IgD-negative memory B cell (primary cell): ENCODE results near the gene AP1G1. TPM values are rescaled to one million over a fixed set of nuclear protein-coding genes. Genes with fewer than 3 reads are reported as not detected.
"Not testable (repeated sequence)": the region's sequence is repeated elsewhere in the genome, so short reads cannot be mapped to it uniquely, and the experiment has no call there.

ENCODE experiments used
- H3K27ac Mint-ChIP-seq, 3 donors: one replicate each; pipeline ENCODE4 v1.8.0; 2020 to 2022; ENCODE audit warnings: mild to moderate bottlenecking in 3 of 3, mixed read lengths in 3 of 3, moderate library complexity in 1 of 3
- H3K27me3 Mint-ChIP-seq: one replicate; pipeline ENCODE4 v1.8.0; 2021; ENCODE audit warnings: mixed read lengths
- H3K36me3 Mint-ChIP-seq: one replicate; pipeline ENCODE4 v1.8.0; 2020; ENCODE audit warnings: mild to moderate bottlenecking, mixed read lengths
- H3K4me1 Mint-ChIP-seq, 3 donors: one replicate each; pipeline ENCODE4 v1.8.0; 2020 to 2022; ENCODE audit warnings: mixed read lengths in 3 of 3, mild to moderate bottlenecking in 1 of 3
- H3K4me3 Mint-ChIP-seq, 4 donors: one replicate each; pipeline ENCODE4 v1.8.0; 2020 to 2022; ENCODE audit warnings: mild to moderate bottlenecking in 4 of 4, mixed read lengths in 4 of 4, moderate library complexity in 3 of 4
- H3K9me3 Mint-ChIP-seq, 3 donors: one replicate each; pipeline ENCODE4 v1.8.0; 2020 to 2021; ENCODE audit warnings: mixed read lengths in 3 of 3, mild to moderate bottlenecking in 1 of 3
- polyA plus RNA-seq: library from polyadenylated mRNA; unstranded; fragments of 300-500 nt; fragmentation: Illumina TruSeq; gene quantifications from one replicate; pipeline ENCODE4 v1.2.3, GENCODE V29; 2021

Gene AP1G1
- polyA plus RNA-seq, 1 donor from 2014 or later, result 13.7 TPM

DNA sequence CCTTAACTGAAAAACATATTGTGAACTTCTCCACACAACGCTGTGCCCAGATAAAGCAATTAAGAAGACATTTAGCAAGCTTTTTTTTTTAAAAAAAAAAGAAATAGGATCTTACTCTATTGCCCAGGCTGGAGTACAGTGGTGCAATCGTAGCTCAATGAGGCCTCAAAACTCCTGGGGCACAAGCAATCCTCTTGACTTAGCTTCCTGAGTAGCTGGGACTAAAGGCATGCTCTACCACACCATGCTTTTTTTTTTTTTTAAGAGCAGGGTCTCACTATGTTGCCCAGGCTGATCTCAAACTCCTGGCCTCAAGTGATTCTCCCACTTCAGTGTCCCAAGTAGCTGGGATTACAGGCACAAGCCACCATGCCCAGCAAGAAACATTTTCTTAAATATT, 20.1 kb downstream of the AP1G1 start:
- peaks cover 1% of the 10 kb centered on the region for H3K36me3 Mint-ChIP-seq
- H3K4me3 Mint-ChIP-seq, result no peak overlapping the region
- H3K27ac Mint-ChIP-seq, result no peak overlapping the region

GRCh38 chr16:71785143-71785542, 23.5 kb downstream of the AP1G1 start:
- H3K36me3 Mint-ChIP-seq, H3K27ac Mint-ChIP-seq, H3K27me3 Mint-ChIP-seq, H3K4me3 Mint-ChIP-seq, H3K9me3 Mint-ChIP-seq: not testable (repeated sequence)
- H3K4me1 Mint-ChIP-seq, result peaks cover 6 to 25% (median 14%) of the 10 kb centered on the region in 3 donors

More for the DNA sequence above, 20.1 kb downstream of the AP1G1 start:
- Mint-ChIP-seq H3K27me3 (no peaks in the 10 kb centered on the region), H3K9me3 (no peaks in the 10 kb centered on the region), H3K4me1 (peaks cover 23 to 33% (median 30%) of the 10 kb centered on the region in 3 donors)

DNA sequence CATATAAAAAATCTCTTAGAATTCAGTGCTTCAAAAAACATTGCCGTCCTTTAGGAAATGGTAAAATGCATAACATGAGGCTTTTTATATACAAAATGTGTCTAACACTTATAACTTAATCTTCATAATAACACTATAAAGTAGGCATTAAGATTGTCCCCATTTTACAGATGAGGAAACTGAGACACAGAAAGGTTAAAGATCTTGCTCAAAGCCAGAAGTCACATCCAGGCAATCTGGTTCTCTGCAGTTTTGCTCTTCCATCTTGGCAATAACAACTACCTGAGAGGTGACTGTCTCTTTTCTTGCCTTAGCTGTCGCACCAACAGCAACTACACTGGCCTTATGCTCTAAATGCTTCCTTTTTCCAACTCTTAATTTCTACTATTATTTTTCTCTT, 24.5 kb downstream of the AP1G1 start:
- Mint-ChIP-seq H3K27ac (peak overlapping the region in 1 of 3 donors; percentile 16), H3K27me3 (no peaks in the 10 kb centered on the region), H3K4me1 (peaks cover 11 to 23% (median 14%) of the 10 kb centered on the region in 3 donors), H3K36me3 (peaks cover 1% of the 10 kb centered on the region), H3K4me3 (no peak overlapping the region), H3K9me3 (no peaks in the 10 kb centered on the region)

- Mint-ChIP-seq H3K27me3 (no peaks in the 10 kb centered on the region), H3K4me1 (peaks cover 13 to 27% (median 18%) of the 10 kb centered on the region in 3 donors), H3K36me3 (peaks cover 1% of the 10 kb centered on the region)
Observed at GRCh38 chr16:71781741-71782140, 26.9 kb downstream of the AP1G1 start.

DNA sequence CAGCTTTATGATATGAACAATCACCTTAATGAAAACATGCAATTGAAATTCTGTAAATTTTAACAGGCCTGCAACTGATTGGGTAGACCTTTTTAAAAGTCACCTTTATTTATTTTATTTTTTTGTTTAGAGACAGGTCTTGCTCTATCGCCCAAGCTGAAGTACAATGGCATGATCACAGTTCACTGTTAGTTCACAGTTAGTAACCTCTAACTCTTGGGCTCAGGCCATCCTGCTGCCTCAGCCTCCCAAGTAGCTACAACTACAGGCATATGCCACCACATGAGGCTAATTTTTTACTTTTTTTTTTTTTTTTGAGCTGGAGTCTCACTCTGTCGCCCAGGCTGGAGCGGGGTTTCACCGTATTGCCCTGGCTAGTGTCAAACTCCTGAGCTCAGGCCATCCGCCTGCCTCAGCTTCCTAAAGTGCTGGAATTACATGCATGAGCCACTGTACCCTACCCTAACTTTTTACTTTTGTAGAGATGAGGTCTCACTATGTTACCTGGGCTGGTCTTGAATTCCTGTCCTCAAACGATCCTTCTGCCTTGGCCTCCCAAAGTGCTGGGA, 28.0 kb downstream of the AP1G1 start:
- Mint-ChIP-seq H3K4me1 (peaks cover 24 to 34% (median 29%) of the 10 kb centered on the region in 3 donors), H3K4me3 (no peak overlapping the region), H3K9me3 (no peaks in the 10 kb centered on the region), H3K36me3 (peaks cover under 1% of the 10 kb centered on the region), H3K27me3 (no peaks in the 10 kb centered on the region), H3K27ac (peak overlapping the region in 1 of 3 donors; percentile 43)

More at GRCh38 chr16:71781741-71782140, 26.9 kb downstream of the AP1G1 start:
- no peak overlapping the region for H3K4me3 Mint-ChIP-seq
- H3K9me3 Mint-ChIP-seq, result no peaks in the 10 kb centered on the region
- peak overlapping the region in 1 of 3 donors; percentile 43 for H3K27ac Mint-ChIP-seq

GRCh38 chr16:71778780-71779179, 29.9 kb downstream of the AP1G1 start:
- Mint-ChIP-seq H3K4me3 (no peak overlapping the region), H3K36me3 (peaks cover 2% of the 10 kb centered on the region), H3K9me3 (no peaks in the 10 kb centered on the region), H3K27ac (peak overlapping the region in 1 of 3 donors; percentile 82), H3K27me3 (no peaks in the 10 kb centered on the region), H3K4me1 (peaks cover 27 to 35% (median 30%) of the 10 kb centered on the region in 3 donors)

DNA sequence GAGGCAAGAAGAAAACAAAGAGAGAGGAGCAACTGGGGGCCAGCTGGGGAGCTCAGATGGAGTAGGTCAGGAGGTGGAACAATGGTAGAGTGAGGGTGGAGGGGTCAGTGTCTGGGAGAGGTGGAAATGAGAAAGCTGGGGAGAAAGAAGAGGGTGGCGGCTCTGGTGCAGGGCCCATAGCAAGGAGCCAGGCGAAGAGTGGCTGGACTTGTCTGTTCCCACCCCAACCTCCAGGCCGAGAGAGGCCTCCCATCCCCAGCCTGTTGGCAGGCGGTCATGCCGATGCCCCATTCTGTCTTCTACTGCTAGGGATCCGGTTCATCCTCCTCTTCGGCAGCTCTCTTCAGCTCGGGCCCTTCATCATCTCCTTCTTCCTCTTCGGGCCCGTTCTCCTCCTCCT, 31.3 kb downstream of the AP1G1 start:
- Mint-ChIP-seq H3K4me3 (peak overlapping the region in 1 of 4 donors; percentile 23), H3K36me3 (peaks cover 2% of the 10 kb centered on the region), H3K27ac (no peak overlapping the region), H3K4me1 (peaks cover 27 to 35% (median 29%) of the 10 kb centered on the region in 3 donors), H3K27me3 (no peaks in the 10 kb centered on the region), H3K9me3 (no peaks in the 10 kb centered on the region)

DNA sequence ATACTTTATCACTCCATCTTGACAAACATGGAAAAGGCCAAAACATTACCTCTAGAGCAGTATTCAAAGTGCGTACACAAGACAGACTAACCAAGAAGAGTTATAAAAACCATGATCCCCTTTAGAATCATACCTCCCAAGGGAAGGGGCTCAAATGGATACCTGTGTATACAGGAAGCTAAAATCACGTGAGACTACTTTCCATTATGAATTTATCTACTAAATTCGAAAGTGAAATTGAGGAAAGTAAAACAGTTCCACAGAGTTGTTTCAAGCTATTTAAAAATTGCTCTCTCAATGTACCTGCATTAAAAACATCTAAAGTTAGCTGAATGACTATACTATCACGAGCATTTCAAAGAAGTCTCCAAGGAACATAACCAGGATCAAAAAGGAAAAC, 32.7 kb downstream of the AP1G1 start:
- Mint-ChIP-seq H3K27ac (peak overlapping the region; percentile 70 to 90 (median 84)), H3K4me1 (peaks cover 23 to 25% (median 23%) of the 10 kb centered on the region in 3 donors), H3K4me3 (peak overlapping the region in 3 of 4 donors; percentile 50 to 76 (median 61)), H3K36me3 (peaks cover 2% of the 10 kb centered on the region), H3K27me3 (no peaks in the 10 kb centered on the region), H3K9me3 (no peaks in the 10 kb centered on the region)

DNA sequence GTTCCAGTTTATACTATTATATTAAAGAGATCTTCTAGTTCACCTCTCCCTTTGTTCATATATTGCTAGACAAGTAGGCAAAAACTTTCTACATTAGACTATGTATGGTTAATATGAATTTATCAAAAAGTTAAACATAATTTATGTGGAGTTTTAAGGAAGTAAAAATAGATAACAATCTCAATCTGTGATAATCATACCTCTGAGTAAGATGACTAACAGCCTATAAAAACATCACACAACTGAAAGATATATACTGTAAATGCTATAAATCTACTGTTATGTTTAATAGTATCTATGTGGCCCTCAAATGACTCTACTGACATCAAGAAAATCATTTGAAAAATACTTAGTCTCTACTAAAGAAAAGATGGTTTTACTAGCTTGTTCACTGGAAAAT, 37.1 kb downstream of the AP1G1 start:
- Mint-ChIP-seq H3K4me3 (no peak overlapping the region), H3K4me1 (peaks cover 12 to 13% (median 12%) of the 10 kb centered on the region in 3 donors), H3K36me3 (peaks cover 10% of the 10 kb centered on the region), H3K27me3 (no peaks in the 10 kb centered on the region), H3K27ac (no peak overlapping the region), H3K9me3 (no peaks in the 10 kb centered on the region)

GRCh38 chr16:71769222-71769621, 39.4 kb downstream of the AP1G1 start:
- Mint-ChIP-seq H3K4me3 (no peak overlapping the region), H3K27ac (peak overlapping the region in 2 of 3 donors; percentile 7 to 35), H3K36me3 (peaks cover 7% of the 10 kb centered on the region), H3K9me3 (no peaks in the 10 kb centered on the region), H3K27me3 (no peaks in the 10 kb centered on the region), H3K4me1 (no peaks in the 10 kb centered on the region)

DNA sequence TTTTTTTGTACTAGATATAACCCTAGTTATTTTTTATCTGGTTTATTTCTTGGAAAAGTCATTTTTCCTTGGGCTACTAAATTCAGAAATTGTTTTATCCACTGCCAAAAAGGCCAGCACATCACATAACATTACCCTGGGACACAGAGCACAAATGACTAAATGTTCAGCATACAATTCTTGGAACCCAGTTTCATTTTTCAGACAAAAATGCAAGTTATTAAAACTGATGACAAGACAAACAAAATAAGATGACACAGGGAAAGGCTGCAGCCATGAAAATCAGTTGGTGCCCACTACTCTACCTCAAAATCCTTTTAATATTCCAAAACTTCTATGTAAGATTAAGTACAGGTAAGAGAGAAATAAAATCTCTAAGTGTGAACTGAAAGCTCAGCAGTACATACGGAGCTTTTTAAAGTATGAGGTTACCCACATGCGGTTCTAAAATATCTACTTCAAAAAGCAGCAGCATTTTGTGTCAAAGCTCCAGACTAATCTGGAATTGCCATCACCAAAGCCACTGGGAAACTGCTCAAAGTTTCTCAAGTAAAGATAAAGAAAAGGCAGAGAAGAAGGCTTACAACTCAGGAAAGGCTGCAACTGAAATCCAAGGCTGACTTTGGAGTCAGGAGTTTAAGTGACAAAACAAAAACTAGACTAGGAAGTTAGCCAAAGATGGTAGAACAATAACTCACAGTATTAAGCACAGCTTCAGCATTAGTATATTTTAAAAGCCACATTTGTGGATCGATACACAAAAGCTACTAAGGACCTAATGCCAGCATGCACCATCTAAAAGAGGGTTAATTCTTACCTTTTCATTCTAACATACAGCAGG, 41.4 kb downstream of the AP1G1 start:
- H3K4me3 Mint-ChIP-seq, result no peak overlapping the region
- no peaks in the 10 kb centered on the region for H3K27me3 Mint-ChIP-seq
- H3K27ac Mint-ChIP-seq, result no peak overlapping the region
- peaks cover 10% of the 10 kb centered on the region for H3K36me3 Mint-ChIP-seq
- H3K4me1 Mint-ChIP-seq, result no peaks in the 10 kb centered on the region
- no peaks in the 10 kb centered on the region for H3K9me3 Mint-ChIP-seq

GRCh38 chr16:71762186-71762585, 46.4 kb downstream of the AP1G1 start:
- Mint-ChIP-seq H3K4me3 (no peak overlapping the region), H3K9me3 (no peaks in the 10 kb centered on the region), H3K27ac (no peak overlapping the region), H3K4me1 (no peaks in the 10 kb centered on the region), H3K36me3 (peaks cover 3% of the 10 kb centered on the region), H3K27me3 (no peaks in the 10 kb centered on the region)

DNA sequence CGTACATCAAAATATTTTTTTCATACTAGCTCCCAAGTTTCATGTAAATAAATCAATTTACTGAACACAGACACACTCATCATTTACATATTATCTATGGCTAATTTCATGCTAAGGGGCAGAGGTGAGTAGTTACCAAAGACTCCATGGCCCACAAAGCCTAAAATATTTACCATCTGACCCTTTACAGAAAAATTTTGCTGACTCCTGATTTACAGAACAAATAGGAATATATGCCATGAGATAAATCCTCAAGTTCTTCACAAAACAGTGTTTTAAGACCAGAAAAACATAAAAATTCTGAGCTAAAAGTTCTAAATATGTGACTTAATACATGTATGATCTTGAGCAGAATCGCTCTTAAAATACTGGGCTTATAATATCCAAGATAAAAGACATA, 47.5 kb downstream of the AP1G1 start:
- peaks cover 3% of the 10 kb centered on the region for H3K36me3 Mint-ChIP-seq
- peak overlapping the region in 1 of 3 donors; percentile 19 for H3K27ac Mint-ChIP-seq
- no peaks in the 10 kb centered on the region for H3K4me1 Mint-ChIP-seq

GRCh38 chr16:71758293-71758760, 50.3 kb downstream of the AP1G1 start:
- no peaks in the 10 kb centered on the region for H3K27me3 Mint-ChIP-seq
- peaks cover 5% of the 10 kb centered on the region for H3K36me3 Mint-ChIP-seq
- no peak overlapping the region for H3K4me3 Mint-ChIP-seq
- peaks cover 0 to 2% (median 2%) of the 10 kb centered on the region in 3 donors for H3K4me1 Mint-ChIP-seq
- peak overlapping the region in 1 of 3 donors; percentile 19 for H3K27ac Mint-ChIP-seq
- H3K9me3 Mint-ChIP-seq, result no peaks in the 10 kb centered on the region

More for the DNA sequence above, 47.5 kb downstream of the AP1G1 start:
- H3K4me3 Mint-ChIP-seq, result no peak overlapping the region
- H3K27me3 Mint-ChIP-seq, result no peaks in the 10 kb centered on the region
- no peaks in the 10 kb centered on the region for H3K9me3 Mint-ChIP-seq

GRCh38 chr16:71754652-71755051, 54.0 kb downstream of the AP1G1 start:
- H3K27ac Mint-ChIP-seq, result no peak overlapping the region
- H3K9me3 Mint-ChIP-seq, result no peaks in the 10 kb centered on the region
- no peaks in the 10 kb centered on the region for H3K27me3 Mint-ChIP-seq
- no peak overlapping the region for H3K4me3 Mint-ChIP-seq
- peaks cover 3% of the 10 kb centered on the region for H3K36me3 Mint-ChIP-seq
- peaks cover 0 to 4% (median 2%) of the 10 kb centered on the region in 3 donors for H3K4me1 Mint-ChIP-seq
